HepG2 (cell line): ENCODE data around the gene TBC1D5. TPM values are rescaled to one million over a fixed set of nuclear protein-coding genes. Genes with fewer than 3 reads are reported as not detected.

Experiments
- ARID2 ChIP-seq: sonication (generic); formaldehyde crosslinking; IDR thresholded peaks from 2 replicates; pipeline ENCODE4 v1.8.1; 2022; ENCODE audit warnings: mild to moderate bottlenecking, missing genetic modification reagents, borderline replicate concordance
- ARNT ChIP-seq: fragments of 450-650 bp; IDR thresholded peaks from 2 replicates; pipeline ENCODE4 v1.6.1; 2017
- CREB1 ChIP-seq, 2 experiments: fragments of 450-650 bp in 1 of 2; IDR thresholded peaks; 2 replicates each; pipeline ENCODE4 v1.6.1; 2016 to 2017; ENCODE audit warnings: control low read depth in 1 of 2, mild to moderate bottlenecking in 1 of 2, missing compliant biosample characterization in 1 of 2, missing genetic modification characterization in 1 of 2
- ERF ChIP-seq: IDR thresholded peaks from 2 replicates; pipeline ENCODE4 v1.6.1; 2018; ENCODE audit warnings: missing biosample characterization, missing genetic modification reagents
- HNRNPLL ChIP-seq: fragments of 200-400 bp; formaldehyde crosslinking; IDR thresholded peaks from 2 replicates; pipeline ENCODE4 v1.6.1; 2017; ENCODE audit warnings: mild to moderate bottlenecking, low read depth, low read length; ENCODE audit not compliant: poor library complexity, severe bottlenecking
- MIXL1 ChIP-seq: IDR thresholded peaks from 2 replicates; pipeline ENCODE4 v1.6.1; 2016
- NR1H2 ChIP-seq: sonication (generic); formaldehyde crosslinking; IDR thresholded peaks from 2 replicates; pipeline ENCODE4 v1.8.1; 2022; ENCODE audit warnings: low read depth, missing genetic modification reagents, borderline replicate concordance
- PHF21A ChIP-seq: sonication (generic); formaldehyde crosslinking; IDR thresholded peaks from 2 replicates; pipeline ENCODE4 v1.5.0; 2020; ENCODE audit warnings: mild to moderate bottlenecking, missing genetic modification reagents
- SP5 ChIP-seq: IDR thresholded peaks from 2 replicates; pipeline ENCODE4 v1.6.1; 2016; ENCODE audit warnings: low read depth, borderline replicate concordance
- STAG1 ChIP-seq: sonication (generic); formaldehyde crosslinking; IDR thresholded peaks from 2 replicates; pipeline ENCODE4 v1.4.0; 2020; ENCODE audit warnings: missing genetic modification reagents
- STAT6 ChIP-seq: sonication (generic); formaldehyde crosslinking; IDR thresholded peaks from 2 replicates; pipeline ENCODE4 v1.4.0; 2020; ENCODE audit warnings: missing genetic modification reagents, mild to moderate bottlenecking, borderline replicate concordance
- ZMAT3 ChIP-seq: sonication (generic); formaldehyde crosslinking; conservative IDR thresholded peaks from 2 replicates; pipeline ENCODE4 v1.7.0; 2021; ENCODE audit warnings: missing genetic modification reagents
- ZNF281 ChIP-seq: sonication (generic); formaldehyde crosslinking; IDR thresholded peaks from 2 replicates; pipeline ENCODE4 v1.4.0; 2020; ENCODE audit warnings: missing genetic modification reagents, borderline replicate concordance
- ZNF747 ChIP-seq: sonication (generic); formaldehyde crosslinking; IDR thresholded peaks from 2 replicates; pipeline ENCODE4 v1.8.1; 2023; ENCODE audit warnings: missing genetic modification reagents, mild to moderate bottlenecking, borderline replicate concordance
- ZNF749 ChIP-seq: sonication (generic); formaldehyde crosslinking; IDR thresholded peaks from 2 replicates; pipeline ENCODE4 v1.8.0; 2022; ENCODE audit warnings: mild to moderate bottlenecking, missing genetic modification reagents, moderate library complexity, borderline replicate concordance
- polyA plus RNA-seq, 8 experiments: library from polyadenylated mRNA; depleted of rRNA in 3 of 8; stranded (reverse) in 7 of 8; unstranded in 1 of 8; fragments of >200 nt; fragmentation: Illumina TruSeq in 4 of 8; extraction: Trizol in 4 of 8; gene quantifications; 2 replicates each; pipeline versions ENCODE4 v1.2.1 to v1.2.3, GENCODE V29; 2011 to 2016; ENCODE audit warnings: low read depth in 4 of 8, missing spikeins in 1 of 8, mixed read lengths in 1 of 8; ENCODE audit not compliant: insufficient read depth in 1 of 8
- total RNA-seq, 5 experiments: library from RNA; depleted of rRNA; stranded (reverse); fragments of >200 nt; fragmentation: Illumina TruSeq; extraction: Trizol; gene quantifications; 2 replicates each; pipeline ENCODE4 v1.2.3, GENCODE V29; 2016; ENCODE audit warnings: low read depth in 1 of 5
- TF ChIP-seq, protein P1 (sequence below): sonication (generic); formaldehyde crosslinking; IDR thresholded peaks from 2 replicates; pipeline ENCODE4 v1.9.0; 2022; ENCODE audit warnings: low read depth, missing genetic modification reagents
- TF ChIP-seq, protein P2 (sequence below): sonication (generic); formaldehyde crosslinking; IDR thresholded peaks from 2 replicates; pipeline ENCODE4 v1.5.0; 2020; ENCODE audit warnings: mild to moderate bottlenecking, missing genetic modification reagents, borderline replicate concordance

TBC1D5 gene
- total and polyA plus RNA-seq, 2 of the 13 experiments (the other 11 are each of a cell fraction or from before 2014, with no cell fraction given): 19.2 to 33.3 TPM

DNA sequence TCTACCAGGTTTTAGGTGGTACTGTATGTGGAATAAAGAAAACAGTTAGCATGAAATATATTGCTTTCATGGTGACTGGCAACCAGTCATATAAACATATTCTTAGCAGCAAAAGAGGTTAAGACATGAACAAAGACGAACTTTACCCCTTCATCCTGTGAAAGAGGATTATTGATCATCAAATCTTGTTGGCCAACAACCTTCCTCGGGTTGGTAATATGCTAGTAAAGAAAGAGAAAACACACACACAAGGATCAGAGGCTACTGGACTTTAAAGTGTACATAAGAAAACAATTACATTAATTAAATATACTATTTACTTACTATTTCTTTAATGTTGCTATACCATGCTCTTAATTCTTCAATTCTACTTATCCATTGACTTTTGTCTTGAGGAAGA lies 337.9 kb downstream of the TBC1D5 start (continued):
- TF ChIP-seq, protein P1, sequence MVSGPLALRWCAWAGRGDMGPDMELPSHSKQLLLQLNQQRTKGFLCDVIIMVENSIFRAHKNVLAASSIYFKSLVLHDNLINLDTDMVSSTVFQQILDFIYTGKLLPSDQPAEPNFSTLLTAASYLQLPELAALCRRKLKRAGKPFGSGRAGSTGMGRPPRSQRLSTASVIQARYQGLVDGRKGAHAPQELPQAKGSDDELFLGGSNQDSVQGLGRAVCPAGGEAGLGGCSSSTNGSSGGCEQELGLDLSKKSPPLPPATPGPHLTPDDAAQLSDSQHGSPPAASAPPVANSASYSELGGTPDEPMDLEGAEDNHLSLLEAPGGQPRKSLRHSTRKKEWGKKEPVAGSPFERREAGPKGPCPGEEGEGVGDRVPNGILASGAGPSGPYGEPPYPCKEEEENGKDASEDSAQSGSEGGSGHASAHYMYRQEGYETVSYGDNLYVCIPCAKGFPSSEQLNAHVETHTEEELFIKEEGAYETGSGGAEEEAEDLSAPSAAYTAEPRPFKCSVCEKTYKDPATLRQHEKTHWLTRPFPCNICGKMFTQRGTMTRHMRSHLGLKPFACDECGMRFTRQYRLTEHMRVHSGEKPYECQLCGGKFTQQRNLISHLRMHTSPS (CRISPR knock-in tag): no peak
- no peak for TF ChIP-seq ZNF281 (CRISPR knock-in tag)
- TF ChIP-seq NR1H2 (CRISPR knock-in tag): no peak
- TF ChIP-seq ARID2 (CRISPR knock-in tag): no peak
- no peak for TF ChIP-seq SP5 (CRISPR knock-in tag)
- TF ChIP-seq ZMAT3 (CRISPR knock-in tag): no peak
- TF ChIP-seq STAT6 (CRISPR knock-in tag): no peak
- TF ChIP-seq MIXL1: 0 out of 2 replicates have a peak, but pooled peaks have one; percentile 26
- TF ChIP-seq STAG1: no peak
- TF ChIP-seq ZNF747 (CRISPR knock-in tag): no peak
- TF ChIP-seq ARNT: no peak
- TF ChIP-seq ERF (CRISPR knock-in tag): no peak
- TF ChIP-seq HNRNPLL: no peak
- TF ChIP-seq, protein P2, sequence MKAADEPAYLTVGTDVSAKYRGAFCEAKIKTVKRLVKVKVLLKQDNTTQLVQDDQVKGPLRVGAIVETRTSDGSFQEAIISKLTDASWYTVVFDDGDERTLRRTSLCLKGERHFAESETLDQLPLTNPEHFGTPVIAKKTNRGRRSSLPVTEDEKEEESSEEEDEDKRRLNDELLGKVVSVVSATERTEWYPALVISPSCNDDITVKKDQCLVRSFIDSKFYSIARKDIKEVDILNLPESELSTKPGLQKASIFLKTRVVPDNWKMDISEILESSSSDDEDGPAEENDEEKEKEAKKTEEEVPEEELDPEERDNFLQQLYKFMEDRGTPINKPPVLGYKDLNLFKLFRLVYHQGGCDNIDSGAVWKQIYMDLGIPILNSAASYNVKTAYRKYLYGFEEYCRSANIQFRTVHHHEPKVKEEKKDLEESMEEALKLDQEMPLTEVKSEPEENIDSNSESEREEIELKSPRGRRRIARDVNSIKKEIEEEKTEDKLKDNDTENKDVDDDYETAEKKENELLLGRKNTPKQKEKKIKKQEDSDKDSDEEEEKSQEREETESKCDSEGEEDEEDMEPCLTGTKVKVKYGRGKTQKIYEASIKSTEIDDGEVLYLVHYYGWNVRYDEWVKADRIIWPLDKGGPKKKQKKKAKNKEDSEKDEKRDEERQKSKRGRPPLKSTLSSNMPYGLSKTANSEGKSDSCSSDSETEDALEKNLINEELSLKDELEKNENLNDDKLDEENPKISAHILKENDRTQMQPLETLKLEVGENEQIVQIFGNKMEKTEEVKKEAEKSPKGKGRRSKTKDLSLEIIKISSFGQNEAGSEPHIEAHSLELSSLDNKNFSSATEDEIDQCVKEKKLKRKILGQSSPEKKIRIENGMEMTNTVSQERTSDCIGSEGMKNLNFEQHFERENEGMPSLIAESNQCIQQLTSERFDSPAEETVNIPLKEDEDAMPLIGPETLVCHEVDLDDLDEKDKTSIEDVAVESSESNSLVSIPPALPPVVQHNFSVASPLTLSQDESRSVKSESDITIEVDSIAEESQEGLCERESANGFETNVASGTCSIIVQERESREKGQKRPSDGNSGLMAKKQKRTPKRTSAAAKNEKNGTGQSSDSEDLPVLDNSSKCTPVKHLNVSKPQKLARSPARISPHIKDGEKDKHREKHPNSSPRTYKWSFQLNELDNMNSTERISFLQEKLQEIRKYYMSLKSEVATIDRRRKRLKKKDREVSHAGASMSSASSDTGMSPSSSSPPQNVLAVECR (CRISPR knock-in tag): no peak
- no peak for TF ChIP-seq ZNF749 (CRISPR knock-in tag)
- TF ChIP-seq PHF21A (CRISPR knock-in tag): no peak
- no peak for TF ChIP-seq CREB1 (IDR thresholded peaks at IDR 0.05)
- TF ChIP-seq CREB1 (CRISPR knock-in tag; IDR thresholded peaks at IDR 0.05): no peak
